DMS 273 (cell line): Measurements from ENCODE around the gene LMX1B.
"Not testable (repeated sequence)": the region's sequence is repeated elsewhere in the genome, so short reads cannot be mapped to it uniquely, and the experiment has no call there.

Source experiments
- DNase-seq: peaks from one replicate; lab custom pipeline; 2025; ENCODE audit not compliant: unreplicated experiment; lab: John Stamatoyannopoulos, UW

LMX1B gene

DNA sequence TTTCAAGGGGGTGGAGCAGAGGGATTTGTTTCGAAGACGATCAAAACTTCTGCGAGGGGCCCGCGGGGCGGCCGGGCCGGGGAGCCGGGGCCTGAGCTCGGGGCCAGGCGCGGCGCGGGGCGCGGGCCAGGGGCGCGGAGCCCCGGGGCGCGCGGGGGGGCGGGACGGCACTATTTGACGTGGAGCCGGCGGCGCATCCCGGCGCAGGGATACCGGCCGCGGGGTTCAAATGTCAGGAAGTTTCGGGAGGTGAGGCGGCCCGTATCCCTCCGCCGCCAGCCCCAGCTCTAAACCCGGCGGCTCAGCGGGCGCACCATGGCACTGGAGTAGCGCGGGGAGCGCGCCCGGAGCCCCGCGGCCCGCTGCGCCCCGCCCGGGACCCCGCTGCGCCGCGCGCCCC is at the start of gene LMX1B:
Gene LMX1B (plus strand): TSS at position 278 of the 400 bp plus-strand sequence. CDS start 522 bp downstream, outside the sequence.
- peak; percentile 79 for DNase-seq

DNA sequence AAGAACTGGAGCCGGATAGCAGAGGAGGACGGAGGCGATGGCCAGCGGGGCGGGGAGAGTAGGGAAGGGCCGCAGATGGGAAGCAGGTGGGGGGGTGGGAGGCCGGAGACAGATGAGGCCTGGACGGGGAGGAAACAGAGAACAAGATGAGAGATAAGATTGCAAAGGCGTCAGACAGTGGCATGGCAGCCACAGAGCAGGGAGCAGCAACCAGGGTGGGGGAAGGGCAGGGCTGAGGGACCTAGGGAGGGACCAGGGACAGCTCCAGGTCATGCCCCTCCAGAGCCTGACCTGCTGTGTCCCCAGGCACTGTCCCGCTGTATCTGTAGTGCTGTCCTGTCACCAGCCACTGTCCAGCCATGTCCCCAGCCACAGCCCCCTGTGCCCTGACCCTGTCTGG is 49.6 kb upstream of the LMX1B start:
- no peak for DNase-seq

DNA sequence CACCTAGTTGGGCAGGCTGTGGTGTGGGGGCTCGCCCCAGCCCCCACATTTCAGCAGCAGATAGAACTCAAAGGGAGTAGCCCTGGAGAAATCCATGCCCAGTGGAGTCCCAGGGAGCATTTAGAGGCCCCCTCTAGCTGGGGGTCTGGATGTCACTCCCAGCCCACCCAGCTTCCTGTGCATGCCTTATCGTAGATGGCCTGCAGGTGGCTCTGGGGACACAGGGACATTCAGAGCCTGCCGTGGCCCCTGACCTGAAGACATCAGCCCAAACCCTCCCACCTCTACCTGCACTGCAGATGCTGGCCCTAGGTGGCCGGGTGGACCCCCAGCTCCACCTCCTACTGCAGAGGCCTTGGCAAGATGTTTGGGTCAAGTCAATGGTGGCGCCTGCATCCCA is 49.0 kb upstream of the LMX1B start:
- DNase-seq: peak; percentile 16

DNA sequence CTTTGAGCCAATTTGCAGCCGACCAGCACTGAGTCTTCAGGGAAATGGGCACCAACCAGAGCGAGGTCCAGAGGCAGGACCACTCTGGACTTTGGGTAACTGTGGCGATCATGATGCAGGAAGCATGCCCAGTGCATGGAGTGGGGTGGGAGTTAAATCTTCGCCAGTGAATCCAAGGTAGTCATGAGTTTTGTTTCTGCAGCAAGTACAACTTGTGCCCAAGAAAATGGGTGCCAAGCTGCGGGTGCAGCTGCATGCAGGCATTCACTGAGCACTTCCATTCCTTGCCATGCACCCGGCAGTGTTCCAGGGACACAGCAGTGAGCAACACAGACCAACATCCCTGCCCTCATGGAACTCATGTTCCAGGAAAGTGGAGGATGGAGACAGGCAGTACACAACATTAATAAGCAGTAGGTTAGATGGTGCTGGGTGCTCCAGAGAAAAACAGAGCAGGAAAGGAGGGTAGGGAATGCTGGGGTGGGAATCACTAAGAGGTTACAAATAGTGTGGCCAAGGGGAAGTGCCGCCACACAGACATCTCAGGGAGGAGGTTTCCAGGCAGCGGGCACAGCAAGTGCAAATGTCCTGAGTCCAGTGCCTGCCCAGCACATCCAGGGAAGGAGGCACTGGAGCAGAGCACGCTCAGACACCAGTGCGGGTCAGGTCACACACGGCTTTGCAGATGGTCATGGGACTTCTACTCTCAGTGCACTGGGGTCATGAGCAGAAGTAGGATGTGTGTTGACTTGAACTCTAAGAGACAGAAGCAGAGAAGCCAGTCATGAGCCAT is 48.2 kb upstream of the LMX1B start:
- no peak for DNase-seq

DNA sequence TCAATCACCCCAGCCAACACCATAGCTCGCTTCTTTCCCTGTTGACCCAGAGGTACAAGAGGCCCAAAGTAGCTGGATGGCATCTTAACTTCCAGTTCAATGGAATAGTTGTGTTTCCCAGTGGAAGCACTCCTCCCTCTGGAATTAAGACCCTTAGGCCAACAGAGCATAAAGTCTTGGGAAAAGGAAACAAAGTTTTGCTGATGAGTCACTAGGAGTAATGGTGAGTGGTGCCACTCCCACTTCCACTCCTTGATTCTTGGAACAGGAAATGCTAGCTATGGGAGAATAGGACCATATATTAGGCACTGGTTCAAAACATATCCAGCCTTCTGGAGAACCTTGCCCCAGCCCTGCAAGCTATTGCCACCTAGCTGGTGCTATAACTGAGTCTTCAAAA is 44.7 kb upstream of the LMX1B start:
- no peak for DNase-seq

DNA sequence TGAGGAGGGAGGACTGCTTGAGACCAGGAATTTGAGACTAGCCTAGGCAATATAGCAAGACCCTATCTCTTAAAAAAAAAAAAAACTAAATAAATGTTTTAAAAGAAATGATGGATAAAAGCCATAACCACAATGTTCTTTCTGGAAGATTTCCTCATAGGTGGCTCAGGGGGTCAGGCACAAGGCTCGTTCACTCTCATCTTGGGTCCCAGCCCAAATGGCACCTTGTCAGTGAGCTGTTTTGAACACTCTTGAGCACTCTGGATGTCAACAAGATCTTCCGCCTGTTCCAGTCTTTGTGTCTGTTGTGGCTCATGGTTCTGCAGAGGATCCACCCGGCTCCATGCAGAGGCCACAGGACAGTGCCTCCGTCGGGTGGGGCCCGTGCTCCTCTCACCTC is 35.7 kb upstream of the LMX1B start:
- no peak for DNase-seq

DNA sequence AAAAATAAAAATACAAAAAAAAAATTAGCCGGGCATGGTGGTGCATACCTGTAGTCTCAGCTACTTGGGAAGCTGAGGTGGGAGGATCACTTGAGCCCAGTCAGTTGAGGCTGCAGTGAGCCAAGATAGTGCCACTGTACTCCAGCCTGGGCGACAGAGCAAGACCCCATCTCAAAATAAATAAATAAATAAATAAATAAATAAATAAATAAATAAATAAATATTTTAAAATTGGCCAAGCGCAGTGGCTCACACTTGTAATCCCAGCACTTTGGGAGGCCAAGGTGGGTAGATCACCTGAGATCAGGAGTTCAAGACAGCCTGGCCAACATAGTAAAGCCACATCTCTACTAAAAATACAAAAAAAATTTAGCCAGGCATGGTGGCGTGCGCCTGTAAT is 33.4 kb upstream of the LMX1B start:
- not testable (repeated sequence) for DNase-seq

DNA sequence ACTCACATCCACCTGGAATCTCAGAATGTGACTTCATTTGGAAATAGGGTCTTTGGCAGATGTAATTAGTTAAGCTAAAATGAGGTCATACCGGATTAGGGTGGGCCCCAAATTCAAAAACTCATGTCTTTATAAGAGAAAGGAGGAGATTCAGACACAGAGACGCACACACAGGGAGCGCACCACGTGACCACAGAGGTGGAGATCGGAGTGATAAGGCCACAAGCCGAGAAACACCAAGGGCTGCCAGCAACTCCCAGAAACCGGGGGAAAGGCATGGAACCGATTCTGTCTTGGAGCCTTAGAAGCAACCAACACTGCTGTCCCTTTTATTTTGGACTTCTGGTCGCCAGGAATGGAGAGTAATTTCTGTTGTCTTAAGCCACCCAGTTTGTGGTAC is 31.8 kb upstream of the LMX1B start:
- peak; percentile 11 for DNase-seq

DNA sequence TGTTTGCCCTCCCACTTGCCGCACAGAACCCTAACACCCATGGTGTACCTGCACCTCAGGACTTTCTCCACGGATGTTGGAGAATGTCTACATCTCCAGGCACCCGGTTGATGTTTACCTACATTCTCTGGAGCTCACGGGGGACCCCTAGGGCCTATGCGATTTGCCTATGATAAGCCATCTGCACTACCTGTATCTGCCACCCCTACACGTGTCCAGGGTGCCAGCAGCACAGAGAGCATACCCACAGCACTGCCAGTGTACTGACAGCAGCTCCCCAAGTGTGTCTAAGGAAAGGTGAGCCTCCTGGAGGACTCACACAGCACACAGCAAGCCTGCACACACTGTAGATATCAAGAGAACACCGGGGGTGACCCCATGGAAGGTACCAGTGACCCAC is 31.3 kb upstream of the LMX1B start:
- no peak for DNase-seq

DNA sequence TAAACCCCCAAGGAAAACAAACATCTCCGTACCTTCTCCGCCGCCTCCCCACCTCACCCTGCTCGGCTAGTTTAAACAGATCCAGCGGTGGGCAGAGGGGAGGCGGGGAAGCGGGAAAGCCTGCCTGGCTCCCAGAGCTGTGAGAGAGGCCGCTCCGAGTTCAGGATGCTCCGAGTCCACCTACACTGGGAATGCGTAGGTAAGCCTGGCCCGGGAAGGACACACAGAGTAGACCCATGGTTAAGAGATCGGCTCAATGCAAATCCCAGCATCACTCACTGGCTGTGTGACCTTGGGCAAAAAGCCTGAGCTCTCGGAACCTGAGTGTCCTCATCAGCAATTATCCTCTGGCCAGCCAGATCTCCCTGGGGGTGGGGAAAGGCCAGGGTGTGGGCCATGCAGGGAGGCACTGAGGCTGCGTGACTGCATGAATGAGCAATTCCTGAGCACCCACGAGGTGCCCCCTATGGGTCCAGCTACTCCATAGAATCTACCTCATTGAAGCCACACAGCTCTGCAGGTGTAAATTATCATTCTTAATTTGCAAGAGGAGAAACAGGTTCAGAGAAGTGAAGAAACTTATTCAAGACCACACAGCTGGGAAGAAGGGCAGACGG is 30.5 kb upstream of the LMX1B start:
- no peak for DNase-seq

DNA sequence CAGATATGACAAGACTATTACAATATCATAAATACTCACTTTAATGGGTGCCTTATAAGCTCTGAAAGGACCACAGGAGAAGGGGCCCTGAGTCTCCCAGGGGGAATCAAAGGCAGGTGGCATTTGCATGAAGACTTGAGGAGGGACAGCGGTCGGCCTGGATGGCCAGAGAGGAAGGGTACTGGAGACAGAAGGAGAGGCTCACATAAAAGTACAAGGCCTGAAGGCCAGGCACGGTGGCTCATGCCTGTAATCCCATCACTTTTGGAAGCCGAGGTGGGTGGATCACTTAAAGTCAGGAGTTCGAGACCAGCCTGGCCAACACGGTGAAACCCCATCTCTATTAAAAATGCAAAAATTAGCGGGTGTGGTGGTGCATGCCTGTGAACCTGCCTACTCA is 29.1 kb upstream of the LMX1B start:
- no peak for DNase-seq

DNA sequence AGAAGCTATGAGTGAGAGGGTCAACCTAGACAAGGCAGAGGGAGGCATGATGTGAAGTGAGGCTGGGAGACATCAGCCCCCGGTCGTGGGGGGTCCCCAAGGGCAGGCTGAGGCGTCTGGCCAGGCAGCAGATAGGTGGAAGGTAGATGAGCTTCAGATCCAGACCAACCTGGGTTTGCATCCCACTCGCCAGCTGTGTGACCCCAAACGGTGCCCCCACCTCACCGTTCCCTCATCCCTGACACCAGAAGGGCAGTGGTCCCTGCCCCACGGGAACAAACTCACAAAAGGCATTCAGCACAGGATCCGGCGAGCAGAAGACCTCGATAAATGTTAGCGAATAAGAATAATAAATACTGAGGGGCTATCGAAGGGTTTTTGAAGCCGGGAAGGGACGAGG is 27.5 kb upstream of the LMX1B start:
- no peak for DNase-seq

DNA sequence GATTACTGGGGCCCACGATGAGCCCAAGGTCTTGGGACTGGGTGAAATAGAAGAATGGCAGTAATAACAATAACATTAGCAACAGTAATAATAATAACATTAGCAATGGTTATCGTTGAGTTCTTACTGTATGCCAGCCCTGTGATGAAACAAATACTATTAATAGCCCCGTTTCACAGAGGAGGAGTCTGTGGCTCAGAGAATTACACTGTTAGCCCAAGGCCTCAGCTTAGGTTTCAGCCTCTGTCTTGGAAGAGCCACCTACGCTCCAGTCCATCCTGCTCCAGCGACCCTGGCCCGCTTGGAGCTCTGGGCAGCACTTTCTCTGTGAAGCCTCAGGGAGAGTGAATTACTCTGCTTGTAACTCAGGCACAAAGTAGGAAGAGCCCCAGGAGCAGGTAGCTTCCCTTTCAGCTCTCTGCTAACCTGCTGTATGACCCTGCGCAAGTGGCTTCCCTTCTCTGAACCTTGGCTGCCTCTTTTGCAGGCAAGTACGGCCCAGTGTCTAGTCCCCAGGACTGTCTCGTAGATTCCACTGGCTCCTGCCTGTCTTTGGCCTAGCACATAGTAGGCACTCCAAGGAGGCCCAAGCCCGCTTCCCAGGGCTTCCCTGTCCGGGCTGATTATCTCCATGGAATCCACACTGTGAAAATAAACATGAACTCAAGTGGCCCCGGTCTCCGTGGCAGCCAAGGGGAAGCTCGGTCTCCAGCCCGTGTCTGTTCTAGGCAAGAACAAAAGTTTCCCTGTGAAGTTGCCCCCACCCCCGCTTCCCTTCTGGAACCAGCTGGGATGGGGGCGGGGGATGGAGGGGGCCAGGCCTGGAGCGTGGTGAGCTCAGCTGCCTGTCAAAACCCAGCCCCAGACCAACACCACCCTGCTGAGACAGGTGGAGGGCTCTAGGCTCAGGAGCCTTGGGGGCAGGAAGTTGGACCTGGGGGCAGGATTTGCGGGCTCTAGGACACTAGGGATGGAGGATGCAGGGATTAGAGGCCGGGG is 26.2 kb upstream of the LMX1B start:
- peak; percentile 36 for DNase-seq

DNA sequence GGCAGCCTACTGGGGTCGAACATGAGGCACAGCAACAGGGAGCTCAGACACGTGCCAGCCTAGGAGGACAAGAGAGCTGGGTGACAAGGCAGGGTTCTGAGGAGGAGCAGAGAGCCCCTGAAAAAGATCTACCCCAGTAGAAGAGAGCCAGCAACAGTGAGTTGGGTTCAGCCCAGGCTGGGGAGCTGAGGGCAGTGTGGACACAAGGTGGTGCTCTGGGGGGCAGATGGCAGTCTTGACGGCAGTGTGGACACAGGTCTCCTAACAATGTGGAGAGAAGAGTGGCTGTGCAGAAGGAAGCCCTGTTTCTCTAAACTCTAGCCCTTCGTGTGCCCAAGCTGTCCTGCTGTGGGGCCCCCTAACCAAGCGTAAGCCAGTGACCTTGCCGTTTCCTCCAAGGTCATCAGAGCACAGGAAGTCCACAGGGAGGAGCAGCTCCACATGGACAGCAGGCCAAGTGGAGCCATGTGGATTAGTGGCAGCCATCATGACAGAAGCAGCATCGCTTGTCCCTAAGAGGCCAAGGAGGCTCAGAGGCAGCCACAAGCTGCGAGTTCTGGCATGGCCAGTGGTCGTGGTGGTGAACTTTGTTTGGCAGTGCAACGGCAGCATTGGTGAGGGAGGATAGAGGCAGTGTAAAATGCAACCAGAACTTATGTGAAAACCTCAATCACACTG is 25.1 kb upstream of the LMX1B start:
- DNase-seq: no peak

DNA sequence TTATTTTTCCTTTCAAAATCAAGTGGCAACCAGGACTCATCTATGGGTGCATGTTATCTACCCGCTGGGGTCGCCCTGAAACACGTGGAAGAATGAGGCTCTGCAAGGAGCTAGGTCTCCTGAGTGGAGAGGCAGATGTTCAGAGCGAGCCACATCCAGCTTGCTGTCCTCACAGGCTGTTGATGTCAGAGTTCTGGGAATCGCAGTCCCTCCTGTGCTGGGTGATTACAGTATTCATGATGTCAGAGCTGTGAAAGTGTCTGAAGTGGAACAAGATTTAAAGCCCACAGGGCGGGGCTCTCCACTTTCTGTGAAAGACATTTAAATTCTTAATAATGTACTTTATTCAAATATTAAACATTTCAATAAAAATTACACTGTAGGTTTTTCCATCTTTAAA is 24.4 kb upstream of the LMX1B start:
- no peak for DNase-seq

DNA sequence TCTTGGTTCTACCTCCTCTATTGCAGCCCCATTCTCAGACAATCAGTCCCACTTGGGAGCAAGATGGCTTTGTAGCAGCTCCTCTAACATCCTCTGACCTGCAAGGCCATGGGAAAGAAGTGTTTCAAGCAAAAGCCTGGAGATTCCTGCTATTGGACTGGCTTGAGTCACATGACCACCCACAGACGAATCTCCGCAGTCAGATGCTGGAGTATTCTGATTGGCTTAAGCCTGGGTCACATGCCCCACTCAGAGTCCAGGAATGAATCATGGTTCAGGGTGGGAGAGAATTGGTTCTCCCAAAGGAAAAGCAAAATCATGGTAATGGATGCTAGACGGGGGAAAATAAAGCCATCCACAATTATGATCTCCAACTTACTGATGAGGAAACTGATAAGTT is 22.6 kb upstream of the LMX1B start:
- DNase-seq: no peak

DNA sequence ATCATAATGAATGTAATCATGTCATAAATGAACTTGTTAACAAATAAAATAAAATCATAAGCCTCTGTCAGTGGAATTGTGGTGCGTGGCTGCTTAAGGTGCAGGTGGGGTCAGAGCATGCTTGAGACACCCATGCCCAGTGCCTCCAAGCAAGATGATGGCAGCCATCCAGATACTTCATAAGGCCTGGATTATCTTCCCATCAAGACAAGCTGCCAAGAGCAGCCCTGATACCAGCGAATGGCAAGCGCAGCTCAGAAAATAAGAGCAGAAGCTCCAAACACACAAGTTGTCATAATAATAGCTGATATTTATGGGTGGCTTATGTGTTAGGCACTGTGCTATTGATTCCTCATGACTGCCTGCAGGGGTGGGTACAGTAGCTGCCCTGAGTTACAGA is 21.8 kb upstream of the LMX1B start:
- DNase-seq: peak; percentile 68

DNA sequence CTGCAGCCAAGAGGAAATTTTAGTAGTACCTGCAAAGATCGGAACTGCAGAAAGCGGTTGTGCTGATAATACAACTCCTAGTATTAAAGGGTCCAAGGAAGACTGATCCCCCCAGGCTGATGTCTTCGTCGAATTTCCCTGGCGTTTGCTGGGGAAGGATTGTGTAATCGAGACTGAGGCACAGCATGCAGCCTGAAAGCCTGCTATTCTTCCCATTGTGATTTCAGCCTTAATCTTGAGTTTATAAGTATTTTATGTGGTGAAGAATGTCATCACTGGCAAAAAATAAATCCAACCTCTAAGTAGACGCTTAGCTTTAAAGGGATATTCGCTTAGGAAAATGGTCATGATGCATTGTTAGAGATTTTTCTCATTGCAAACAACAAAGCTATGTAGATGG is 21.3 kb upstream of the LMX1B start:
- no peak for DNase-seq

DNA sequence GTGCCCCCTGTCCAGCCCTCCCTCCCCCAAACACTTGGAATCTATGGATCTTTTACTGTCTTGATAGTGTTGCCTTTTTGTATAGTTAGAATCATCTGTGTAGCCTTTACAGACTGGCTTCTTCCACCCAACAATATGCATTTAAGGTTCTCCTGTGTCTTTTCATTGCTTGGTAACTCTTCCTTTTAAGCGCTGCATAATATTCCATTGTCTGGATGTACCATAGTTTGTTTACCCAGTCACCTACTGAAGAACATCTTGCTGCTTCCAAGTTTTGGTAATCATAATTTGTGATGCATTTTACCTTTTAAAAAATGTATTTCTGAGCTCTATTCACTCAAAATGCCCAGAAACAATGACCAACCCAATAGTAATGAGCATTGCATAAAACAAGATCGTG is 17.7 kb upstream of the LMX1B start:
- DNase-seq: no peak

DNA sequence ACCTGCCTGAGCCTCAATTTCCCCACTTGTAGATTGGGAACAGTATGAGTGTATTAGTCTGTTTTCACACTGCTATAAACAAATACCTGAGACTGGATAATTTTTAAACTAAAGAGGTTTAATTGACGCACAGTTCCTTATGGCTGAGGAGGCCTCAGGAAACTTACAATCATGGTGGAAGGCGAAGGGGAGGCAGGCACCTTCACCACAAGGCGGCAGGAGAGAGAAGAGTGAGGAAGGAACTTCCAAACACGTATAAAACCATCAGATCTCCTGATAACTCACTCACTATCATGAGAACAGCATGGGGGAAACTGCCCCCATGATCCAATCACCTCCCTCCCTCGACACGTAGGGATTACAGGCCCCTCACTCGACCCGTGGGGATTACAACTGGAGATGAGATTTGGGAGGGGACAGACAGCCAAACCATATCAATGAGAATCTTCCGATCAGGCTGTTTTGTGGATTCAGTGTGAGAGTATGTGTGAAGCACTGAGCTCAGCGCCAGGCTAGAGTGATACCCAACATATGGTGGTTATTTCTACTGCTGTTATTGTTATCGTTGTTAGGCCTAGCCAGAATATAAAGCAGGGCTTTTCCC is 14.6 kb upstream of the LMX1B start:
- DNase-seq: no peak
